Activated CD4-positive, alpha-beta T cell treated with anti-CD3 and anti-CD28 coated beads, Interleukin-2, Interleukin-4, amounts not matched to agents 100 ng/mL and 50 ng/mL, durations not matched to agents 16 hours and 8 hours (primary cell): ENCODE results near the gene GLCE.
"Not testable (repeated sequence)": the region's sequence is repeated elsewhere in the genome, so short reads cannot be mapped to it uniquely, and the experiment has no call there.

Source experiments
- DNase-seq: peaks from one replicate; pipeline ENCODE4 v3.0.0-alpha.2; 2020; ENCODE audit warnings: low spot score

Gene GLCE

GRCh38 chr15:69275933-69276560, 115.6 kb downstream of the GLCE start:
- DNase-seq: no peak

- no peak for DNase-seq
Measured at GRCh38 chr15:69277316-69277715, 116.9 kb downstream of the GLCE start.

- DNase-seq: no peak
Measured at GRCh38 chr15:69279636-69280035, 119.2 kb downstream of the GLCE start.

GRCh38 chr15:69280783-69281182, 120.3 kb downstream of the GLCE start:
- DNase-seq: no peak

- DNase-seq: no peak
Measured at GRCh38 chr15:69282104-69282743, 121.8 kb downstream of the GLCE start.

- no peak for DNase-seq
Measured at GRCh38 chr15:69285834-69286233, 125.4 kb downstream of the GLCE start.

- DNase-seq: no peak
Measured at GRCh38 chr15:69288011-69288410, 127.6 kb downstream of the GLCE start.

- DNase-seq: no peak
Measured at GRCh38 chr15:69288531-69289341, 128.3 kb downstream of the GLCE start.

- DNase-seq: no peak
Measured at GRCh38 chr15:69289342-69290146, 129.1 kb downstream of the GLCE start.

GRCh38 chr15:69290346-69291164, 130.1 kb downstream of the GLCE start:
- DNase-seq: no peak

GRCh38 chr15:69291651-69292050, 131.2 kb downstream of the GLCE start:
- DNase-seq: not testable (repeated sequence)

GRCh38 chr15:69292826-69293420, 132.5 kb downstream of the GLCE start:
- DNase-seq: no peak

- no peak for DNase-seq
Measured at GRCh38 chr15:69293741-69294615, 133.5 kb downstream of the GLCE start.

GRCh38 chr15:69296606-69297005, 136.2 kb downstream of the GLCE start:
- no peak for DNase-seq

GRCh38 chr15:69297642-69298353, 137.4 kb downstream of the GLCE start:
- no peak for DNase-seq

GRCh38 chr15:69298354-69298696, 137.9 kb downstream of the GLCE start:
- DNase-seq: no peak

- DNase-seq: no peak
Measured at GRCh38 chr15:69298697-69299441, 138.4 kb downstream of the GLCE start, which contains the start of gene PAQR5. TSS of gene PAQR5 (plus strand) at chr15:69298912. CDS start at chr15:69360081, 61,169 bp downstream.

- DNase-seq: no peak
Measured at GRCh38 chr15:69299451-69299886, 139.0 kb downstream of the GLCE start.
